HG03354 (cell line): ENCODE results near the gene PDXK.

Source experiments
- ATAC-seq: cut with Tn5 transposase; IDR thresholded peaks from one replicate; pipeline ENCODE4 v1.9.1; 2021; ENCODE audit warnings: mild to moderate bottlenecking; ENCODE audit not compliant: unreplicated experiment, poor library complexity, severe bottlenecking

PDXK gene

DNA sequence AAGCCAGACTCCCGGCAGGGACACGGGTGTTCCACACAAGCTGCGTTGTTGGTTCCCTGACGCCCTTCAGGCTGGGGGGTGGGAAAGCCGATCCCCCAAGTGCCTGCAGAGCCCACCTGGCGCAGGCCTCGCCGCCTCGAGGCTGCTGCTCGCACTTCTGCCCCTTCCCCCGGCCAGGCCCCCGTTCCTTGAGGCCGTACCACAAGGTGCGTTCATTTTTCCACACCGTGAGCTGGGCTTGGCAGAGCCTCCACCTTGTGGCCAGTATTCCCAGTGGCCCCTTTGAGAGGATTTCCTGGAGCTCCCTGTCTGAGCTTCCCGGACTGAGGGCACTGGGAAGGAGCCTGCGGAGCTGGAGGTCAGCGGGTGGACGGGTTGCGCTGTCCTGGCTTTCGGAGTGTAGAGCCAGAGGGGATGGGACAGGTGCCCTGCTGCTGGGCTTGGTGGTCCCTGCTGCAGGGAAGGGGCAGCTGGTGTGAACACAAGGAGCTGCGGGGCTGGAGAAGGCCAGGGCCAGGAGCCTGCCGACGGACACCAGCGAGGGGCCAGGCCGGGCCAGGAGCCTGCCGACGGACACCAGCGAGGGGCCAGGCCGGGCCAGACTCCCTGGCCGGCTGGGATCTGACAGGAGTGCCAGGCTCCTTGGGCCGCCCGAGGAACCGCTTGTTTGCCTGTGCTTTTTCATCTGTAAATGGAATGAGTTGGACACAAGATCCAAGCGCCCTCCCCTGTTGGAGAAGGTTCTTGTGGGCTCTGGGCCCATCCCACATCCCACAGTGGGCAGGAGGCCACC is 18.4 kb downstream of the PDXK start:
- no peak for ATAC-seq

DNA sequence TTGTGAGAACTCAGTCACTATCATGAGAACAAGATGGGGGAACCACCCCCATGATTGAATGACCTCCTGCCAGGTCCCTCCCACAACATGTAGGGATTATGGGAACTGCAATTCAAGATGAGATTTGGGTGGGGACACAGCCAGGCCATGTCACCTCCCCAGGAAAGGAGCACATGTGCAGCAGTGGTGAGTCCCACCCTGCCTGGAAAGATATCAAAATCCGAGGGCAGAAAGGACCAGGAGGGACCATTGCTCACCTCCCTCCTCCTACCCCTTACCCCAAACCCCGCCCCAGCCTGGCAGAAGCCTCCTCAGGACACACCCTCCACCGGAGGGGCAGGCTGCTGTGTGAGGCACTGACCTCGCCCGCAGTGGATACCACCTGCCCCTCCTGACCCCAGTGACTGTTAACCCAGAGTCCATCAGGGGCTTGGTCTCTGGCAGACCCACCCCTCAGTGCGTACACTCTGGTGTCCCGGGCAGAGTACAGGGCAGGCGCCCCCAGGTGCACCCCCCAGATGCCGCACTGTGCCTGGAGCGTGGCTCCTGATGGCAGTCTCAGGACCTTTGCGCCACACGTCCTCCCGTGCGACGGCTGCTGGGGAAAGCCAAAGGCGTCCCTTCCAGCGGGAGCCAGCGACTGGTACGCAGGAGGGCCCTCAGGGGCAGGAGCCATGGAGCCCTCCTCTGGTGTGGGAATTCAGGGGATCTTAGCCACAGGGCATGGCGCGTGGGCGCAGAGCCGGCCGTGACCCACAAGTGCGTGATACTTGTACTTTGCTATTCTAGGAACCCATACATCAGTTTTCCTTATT is 20.9 kb downstream of the PDXK start:
- no peak for ATAC-seq

DNA sequence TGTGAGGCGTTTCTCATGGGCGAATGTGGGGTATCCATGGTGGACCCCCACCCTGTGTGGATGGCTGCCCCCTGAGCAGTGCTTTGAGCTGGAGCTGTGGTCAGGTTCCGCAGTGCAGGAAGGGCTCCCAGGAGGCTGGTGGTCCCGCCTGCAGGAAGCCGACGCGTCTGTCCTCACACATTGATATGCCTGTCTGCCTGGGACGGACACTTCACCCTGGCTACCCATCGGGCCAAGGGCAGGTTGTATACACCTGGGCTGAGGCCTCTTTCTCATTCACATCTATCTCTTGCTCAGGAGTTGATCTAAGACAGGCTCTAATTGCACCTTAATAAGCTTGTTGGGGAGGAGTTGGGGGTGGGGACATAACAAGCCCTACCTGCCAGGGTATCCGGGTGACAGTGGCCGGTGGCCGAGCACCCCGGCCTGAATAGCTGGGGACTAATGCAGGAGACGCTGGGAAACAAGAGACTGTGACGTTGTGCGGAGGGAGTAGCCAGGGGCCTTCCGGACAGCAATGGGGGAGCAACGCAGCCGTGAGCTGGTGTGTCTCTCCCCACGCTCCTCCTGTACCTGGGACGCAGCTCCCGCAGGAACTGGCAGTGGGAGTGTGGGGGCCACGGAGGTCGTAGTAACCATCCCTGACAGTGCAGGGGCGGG is 21.7 kb downstream of the PDXK start:
- ATAC-seq, result no peak

DNA sequence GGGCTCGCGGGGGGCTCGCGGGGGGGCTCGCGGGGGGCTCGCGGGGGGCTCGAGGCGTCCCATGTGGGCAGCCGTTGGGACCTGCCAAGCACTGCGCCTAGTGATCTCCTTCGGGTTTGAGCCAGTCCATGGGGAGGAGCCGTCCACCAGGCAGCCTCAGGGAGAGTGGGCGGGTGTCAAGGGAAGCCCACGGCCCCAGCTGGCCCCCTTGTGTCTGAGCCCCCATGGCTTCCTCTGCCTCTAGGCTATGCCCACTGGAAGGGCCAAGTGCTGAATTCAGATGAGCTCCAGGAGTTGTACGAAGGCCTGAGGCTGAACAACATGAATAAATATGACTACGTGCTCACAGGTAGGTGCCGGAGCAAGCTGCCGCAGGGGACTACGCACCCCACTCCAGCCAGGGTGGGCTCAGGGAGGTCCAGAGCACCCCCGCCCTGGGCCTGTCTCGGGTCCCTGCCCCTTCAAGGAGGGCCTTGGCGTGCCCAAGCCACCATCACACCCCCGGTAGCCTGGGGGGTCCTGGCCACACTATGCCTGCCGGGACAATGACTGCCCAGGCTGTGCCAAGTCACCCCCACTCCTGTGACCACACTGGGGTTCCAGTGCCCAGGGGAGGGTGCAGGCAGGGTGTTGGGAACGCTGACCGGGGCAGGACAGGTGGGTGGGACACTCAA is 22.6 kb downstream of the PDXK start:
- ATAC-seq, result no peak

DNA sequence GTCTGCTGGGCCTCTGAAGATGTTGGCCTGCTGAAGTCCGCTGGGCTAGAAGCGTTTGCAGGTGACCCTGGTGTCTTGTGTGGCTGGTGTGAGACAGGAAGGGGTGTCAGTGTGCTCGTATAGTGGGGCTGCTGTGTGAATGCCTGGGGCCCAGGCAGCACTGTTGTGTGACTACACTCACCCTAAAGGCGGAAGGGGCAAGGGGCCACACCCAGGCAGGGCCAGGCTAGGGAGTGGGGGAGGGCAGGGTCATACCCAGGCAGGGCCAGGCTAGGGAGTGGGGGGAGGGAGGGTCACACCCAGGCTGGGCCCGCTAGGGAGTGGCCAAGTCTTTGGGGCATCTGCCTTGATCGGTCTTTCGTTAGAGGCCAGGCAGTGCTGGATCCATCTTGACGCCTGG is 25.0 kb downstream of the PDXK start:
- ATAC-seq, result no peak

DNA sequence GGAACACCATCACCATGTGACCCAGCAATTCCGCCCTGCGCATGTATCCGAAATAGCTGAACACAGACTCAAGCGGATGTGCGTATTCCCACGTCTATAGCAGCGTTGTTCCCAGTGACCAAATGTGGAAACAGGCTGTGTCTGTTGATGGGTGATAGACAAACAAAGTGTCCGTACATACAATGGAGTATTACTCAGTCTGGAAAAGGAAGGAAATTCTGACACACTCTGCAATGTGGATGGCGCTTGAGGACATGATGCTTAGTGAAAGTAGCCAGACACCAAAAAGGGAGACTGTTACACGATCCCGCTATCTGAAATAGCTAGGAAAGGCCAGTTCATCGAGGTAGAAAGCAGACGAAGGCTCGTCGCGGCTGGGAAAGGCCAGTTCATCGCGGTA is 25.8 kb downstream of the PDXK start:
- no peak for ATAC-seq

DNA sequence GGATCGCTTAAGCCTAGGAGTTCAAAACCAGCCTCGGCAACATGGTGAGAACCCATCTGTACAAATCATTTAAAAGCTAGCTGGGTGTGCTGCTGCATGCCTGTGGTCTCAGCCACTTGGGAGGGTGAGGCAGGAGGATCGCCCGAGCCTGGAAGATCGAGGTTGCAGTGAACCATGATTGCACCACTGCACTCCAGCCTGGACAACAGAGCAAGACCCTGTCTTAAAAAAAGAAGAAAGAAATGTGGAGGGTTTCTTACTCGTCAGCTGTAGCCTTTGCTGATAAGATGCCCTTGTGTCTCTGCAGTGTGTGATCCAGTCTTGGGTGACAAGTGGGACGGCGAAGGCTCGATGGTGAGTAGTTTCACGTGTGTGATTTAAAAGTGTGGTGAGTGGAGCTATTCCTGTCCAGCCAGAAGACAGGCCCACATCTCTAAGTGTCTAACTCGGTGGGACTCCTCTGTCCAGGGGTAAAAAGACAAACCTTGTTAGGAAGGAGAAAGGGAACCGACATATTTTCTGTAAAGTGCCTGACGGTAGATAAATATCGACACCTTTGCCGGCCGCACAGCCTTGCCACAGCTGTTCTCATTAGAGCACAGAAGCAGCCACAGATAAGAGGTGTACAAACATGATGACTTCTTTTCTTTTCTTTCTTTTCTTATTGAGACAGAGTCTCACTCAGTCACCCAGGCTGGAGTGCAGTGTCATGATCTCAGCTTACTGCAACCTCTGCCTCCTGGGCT is 27.0 kb downstream of the PDXK start:
- no peak for ATAC-seq

DNA sequence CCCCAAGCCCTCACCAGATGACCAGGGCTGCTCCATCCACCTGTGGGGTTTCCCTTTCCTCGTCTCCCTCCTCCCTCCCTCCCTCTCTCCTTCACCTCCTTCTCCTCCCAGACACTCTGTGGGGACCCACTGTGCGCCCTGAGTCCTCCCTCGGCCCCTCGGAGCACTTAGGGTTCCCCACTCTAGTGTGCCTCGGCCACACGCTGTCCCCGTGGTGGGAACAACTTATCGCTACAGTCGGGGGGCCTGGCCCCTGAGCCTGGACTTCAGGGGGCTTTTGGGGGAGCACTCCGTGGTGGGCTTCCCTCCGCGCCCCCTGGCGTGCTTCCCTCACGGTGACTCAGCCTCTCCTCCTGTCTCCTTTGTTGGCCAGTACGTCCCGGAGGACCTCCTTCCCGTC is 29.7 kb downstream of the PDXK start:
- ATAC-seq, result no peak

DNA sequence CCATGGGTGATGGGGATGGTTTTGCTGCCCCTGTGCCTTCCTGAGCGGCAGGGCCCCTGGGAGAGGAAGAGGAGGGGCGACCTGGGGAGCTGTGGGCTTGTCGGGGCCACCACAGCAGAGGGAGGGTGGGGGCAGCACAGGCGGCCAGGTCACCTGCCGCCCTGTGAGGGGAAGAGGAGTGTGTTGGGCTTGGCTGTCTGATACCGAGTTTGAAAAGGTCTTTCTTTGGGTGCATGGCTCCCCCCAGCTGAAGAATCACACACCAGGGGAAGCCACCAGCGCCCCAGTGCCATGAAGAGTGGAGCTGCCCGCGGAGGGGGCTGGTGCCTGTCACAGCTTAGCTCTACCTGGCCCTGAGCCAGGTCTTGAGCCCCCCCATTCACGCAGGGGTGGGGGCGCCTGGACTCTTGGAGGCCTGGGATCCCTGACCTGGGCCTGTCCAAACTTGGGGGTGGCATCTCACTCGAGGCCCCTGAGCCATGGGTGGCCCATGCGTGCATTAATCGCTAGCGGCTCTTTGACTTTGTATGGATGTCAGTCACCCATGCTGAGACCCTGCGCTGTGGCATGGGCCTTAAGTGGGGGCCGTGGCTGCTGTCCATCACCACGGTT is 30.8 kb downstream of the PDXK start:
- ATAC-seq, result no peak

DNA sequence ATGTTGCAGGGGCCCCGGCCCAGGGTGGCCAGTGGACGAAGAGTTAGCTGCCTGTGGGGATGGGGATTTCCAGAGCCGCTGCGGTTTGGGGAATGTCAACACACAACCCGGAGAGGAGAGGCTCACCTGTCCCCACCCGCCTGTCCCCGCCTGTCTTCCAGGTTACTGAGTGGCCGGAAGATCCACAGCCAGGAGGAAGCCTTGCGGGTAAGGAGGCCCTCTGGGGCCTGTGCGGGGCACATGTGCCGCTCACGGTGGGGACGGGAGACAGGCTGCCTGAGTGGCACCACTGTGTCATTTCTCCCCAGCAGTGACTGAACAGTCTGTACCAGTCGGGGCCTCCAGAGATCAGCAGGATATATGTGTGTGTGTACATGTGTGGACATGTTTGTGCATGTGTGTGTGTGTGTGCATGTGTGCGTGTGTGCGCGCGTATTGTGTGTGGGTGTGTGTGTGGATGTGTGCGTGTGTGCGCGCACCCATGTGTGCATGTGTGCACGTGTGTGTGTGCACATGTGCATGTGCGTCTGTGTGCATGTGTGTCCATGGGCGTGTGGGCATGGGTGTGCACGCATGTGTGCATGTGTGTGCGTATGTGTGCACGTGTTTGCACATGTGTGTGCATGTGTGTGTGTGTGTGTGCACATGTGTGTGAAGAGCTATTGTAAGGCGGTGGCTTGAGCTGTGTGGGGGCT is 31.6 kb downstream of the PDXK start:
- no peak for ATAC-seq

DNA sequence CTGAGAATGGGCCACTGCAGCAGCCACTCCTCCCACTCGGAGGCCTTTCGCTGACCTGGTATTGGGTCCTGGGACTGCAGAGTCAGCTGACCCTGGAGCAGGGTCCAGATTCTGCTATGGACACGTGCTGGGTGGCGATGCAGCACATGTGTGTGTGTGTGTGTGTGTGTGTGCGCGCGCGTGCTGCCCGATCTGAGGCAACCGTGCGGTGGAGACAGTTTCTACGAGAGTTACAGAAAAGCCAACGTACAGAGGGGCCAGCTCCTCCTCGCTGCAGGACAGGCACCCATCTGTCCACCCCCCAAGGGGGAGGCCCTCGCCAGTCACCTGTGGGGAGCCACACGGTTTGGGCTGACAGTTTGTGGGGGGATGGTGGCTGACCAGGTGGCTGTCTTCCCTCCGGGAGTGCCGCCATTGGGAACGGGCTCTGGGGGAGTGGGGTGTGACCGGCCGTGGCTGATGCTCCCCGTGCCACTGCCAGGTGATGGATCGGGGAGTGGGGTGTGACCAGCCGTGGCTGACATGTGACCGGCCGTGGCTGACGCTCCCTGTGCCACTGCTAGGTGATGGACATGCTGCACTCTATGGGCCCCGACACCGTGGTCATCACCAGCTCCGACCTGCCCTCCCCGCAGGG is 33.1 kb downstream of the PDXK start:
- no peak for ATAC-seq

DNA sequence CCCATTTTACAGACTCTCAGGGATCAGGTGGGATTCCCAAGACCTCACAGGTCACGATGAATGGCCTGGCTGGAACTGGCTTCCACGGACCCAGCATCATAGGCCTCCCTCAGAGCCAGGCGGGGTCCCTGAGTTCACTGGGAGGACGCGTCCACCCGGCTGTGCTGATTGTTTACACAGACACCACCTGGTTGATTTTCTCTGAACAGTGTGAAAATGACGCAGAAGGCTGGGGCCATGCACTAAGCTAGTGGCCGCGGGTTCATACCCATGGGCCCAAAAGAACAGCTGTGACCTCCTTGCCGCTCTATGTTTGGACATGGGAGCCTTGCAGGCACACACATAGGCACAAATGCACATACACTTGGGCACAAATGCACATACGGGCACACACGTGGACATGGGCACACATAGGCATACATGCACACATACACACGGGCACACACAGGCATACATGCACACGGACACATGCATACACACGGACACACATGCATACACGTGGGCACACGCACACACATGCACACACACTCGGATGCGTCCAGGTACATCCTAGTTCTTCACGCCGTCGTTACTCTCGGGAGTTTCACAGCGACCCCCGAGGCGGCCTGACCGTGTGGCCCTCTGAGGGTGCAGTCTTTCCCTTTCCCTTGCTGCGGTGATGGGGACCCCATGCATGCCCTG is 34.0 kb downstream of the PDXK start:
- ATAC-seq, result no peak

DNA sequence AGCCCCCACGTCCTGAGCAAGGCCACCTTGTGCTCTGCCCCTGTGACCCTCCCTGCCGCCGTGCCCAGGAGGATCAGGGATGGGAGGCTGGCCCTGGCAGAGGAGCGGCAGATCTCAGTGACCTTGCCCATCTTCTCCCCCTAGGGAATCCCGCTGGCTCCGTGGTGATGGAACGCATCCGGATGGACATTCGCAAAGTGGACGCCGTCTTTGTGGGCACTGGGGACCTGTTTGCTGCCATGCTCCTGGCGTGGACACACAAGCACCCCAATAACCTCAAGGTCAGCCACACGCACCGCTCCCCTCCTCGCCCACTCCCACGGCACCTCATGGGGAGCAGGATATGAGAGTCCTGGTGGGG is 34.5 kb downstream of the PDXK start:
- ATAC-seq, result no peak

DNA sequence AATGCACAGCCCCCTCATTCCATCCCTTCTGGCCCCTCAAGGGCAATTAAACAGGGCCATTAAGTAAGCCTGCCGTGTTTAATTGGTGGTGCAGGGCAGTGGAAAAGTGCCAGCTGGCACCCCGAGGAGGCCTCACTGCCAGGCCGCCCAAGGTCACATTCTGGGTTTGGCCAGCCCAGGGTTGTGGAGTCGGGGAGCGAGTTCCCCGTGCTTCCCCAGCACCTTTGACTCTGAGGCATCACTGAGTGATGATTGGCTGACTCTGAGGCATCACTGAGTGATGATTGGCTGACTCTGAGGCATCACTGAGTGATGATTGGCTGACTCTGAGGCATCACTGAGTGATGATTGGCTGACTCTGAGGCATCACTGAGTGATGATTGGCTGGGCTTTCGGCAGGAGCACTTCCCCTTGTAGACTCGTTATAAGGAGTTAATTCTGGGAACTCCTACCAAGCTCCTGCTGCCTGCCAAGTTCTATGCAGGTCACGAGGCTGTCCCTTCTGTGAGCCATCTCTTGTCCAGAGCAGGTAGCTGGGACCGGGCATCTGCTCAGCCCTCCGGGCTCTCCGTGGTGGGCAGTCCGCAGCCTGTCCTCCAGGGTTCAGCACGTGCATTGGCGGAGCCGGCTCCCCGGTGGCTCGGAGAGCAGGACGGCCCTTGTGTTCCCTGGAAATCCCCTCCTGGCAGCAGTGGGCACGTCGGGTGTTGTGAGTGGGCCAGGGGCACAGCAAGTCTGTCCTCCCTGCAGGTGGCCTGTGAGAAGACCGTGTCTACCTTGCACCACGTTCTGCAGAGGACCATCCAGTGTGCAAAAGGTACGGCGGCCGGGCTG is 36.2 kb downstream of the PDXK start:
- ATAC-seq, result no peak

DNA sequence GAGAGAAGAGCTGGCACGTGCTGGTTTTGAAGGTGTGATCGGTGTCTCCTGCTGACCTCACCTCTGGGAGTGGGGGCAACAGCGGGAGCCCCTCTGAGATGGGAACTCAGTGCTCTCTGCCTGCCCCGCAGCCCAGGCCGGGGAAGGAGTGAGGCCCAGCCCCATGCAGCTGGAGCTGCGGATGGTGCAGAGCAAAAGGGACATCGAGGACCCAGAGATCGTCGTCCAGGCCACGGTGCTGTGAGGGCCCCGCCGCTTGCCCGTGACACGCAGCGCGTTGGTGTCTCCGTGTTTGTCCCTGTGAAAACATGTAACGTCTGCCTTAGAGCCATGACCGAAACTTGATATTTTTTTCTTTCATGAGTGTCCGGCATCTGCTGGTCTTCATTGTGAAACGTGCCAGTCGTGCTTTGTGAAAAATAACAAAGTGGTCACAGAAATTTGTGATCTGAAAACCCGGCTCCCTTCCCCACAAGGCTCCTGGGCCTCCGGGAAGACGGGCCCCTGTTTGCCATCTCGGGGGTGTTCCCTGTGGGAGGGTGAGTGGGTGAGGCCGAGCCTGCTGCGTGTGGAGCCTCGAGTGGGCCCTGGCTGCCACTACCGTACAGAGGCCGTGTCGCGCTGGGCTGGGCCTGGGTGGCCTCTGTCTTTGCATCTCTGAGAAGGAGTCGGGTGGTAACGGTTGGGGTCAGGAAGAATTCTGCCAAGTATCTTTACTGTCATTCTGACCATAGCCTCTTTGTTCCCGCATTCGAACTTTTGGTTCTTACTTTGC is 37.1 kb downstream of the PDXK start:
- ATAC-seq, result no peak

DNA sequence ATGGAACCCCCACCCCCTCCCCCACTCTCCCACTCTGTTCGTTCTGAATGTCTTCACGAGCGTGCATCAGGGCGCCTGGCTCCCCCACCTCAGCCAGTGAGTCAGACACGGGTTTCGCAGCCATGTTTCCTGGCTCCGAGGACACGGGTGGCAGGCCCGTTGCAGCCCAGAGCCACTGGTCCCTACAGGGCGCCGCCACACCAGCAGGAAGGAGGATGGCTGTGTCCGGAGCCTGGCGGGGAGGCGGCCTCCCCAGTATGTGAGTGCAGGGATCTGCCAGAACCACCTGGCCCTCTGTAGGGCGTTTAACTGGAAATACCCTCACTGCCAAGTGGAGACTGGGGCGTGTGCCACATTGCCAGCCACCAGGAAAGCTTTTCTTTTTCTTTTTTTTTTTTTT is 38.7 kb downstream of the PDXK start:
- no peak for ATAC-seq
